Adipocyte (in vitro differentiated cells): ENCODE results near the gene HIBADH.
A peak's percentile ranks its signal among the peaks of the same experiment; 100 is the strongest.

Source experiments
- DNase-seq: peaks from one replicate; pipeline ENCODE4 v3.0.0-alpha.2; 2015; ENCODE audit warnings: low read depth
- H3K27me3 ChIP-seq: replicated peaks from 2 replicates; pipeline ENCODE4 v1.7.0; 2013; ENCODE audit warnings: mild to moderate bottlenecking, low read length, moderate library complexity; ENCODE audit not compliant: control insufficient read depth, insufficient read depth
- H3K36me3 ChIP-seq: 2 replicates; pipeline ENCODE4 v1.7.0; 2013; ENCODE audit warnings: low read length, mild to moderate bottlenecking, moderate library complexity; ENCODE audit not compliant: control insufficient read depth, insufficient read depth, severe bottlenecking
- H3K4me1 ChIP-seq: 2 replicates; pipeline ENCODE4 v1.7.0; 2013; ENCODE audit warnings: mild to moderate bottlenecking, low read length, moderate library complexity; ENCODE audit not compliant: control insufficient read depth, insufficient read depth
- H3K4me3 ChIP-seq: 2 replicates; pipeline ENCODE4 v1.7.0; 2013; ENCODE audit warnings: mild to moderate bottlenecking, low read length, moderate library complexity
- H3K9ac ChIP-seq: 2 replicates; pipeline ENCODE4 v1.7.0; 2013; ENCODE audit warnings: mild to moderate bottlenecking, low read length, moderate library complexity
- H3K9me3 ChIP-seq: 2 replicates; pipeline ENCODE4 v1.7.0; 2013; ENCODE audit warnings: mild to moderate bottlenecking, low read length, moderate library complexity; ENCODE audit not compliant: control insufficient read depth

HIBADH gene

DNA sequence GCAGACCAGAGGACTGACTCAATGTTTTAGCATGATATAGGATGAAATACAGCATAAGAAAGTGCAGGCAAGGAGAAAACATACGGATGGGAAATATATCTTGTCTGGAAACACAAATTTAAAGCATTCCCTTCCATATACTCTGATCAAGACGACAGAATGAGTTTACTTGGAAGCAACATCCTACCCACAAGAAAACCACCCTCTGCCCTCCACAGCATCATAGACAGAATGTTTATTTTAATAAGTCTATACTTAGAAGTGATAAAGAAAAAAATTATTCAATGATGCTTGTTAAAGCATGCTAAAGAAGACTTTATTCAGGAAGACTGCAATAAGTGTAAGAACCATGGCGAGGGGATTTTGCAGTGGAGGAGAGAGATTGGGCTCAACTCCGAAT lies 32.4 kb upstream of the HIBADH start:
- no peak overlapping the region for H3K9ac ChIP-seq
- no peaks in the 10 kb centered on the region for H3K27me3 ChIP-seq
- H3K4me1 ChIP-seq: peaks cover 14% of the 10 kb centered on the region
- no peaks in the 10 kb centered on the region for H3K9me3 ChIP-seq
- no peak for DNase-seq
- no peaks in the 10 kb centered on the region for H3K36me3 ChIP-seq
- H3K4me3 ChIP-seq: no peak overlapping the region

GRCh38 chr7:27693794-27694193 lies 31.1 kb upstream of the HIBADH start:
- Histone ChIP-seq H3K27me3 (no peaks in the 10 kb centered on the region), H3K4me3 (no peak overlapping the region), H3K4me1 (peaks cover 23% of the 10 kb centered on the region), H3K9ac (no peak overlapping the region), H3K36me3 (no peaks in the 10 kb centered on the region), H3K9me3 (no peaks in the 10 kb centered on the region)
- DNase-seq: no peak

GRCh38 chr7:27690649-27691048 lies 28.0 kb upstream of the HIBADH start:
- Histone ChIP-seq H3K4me3 (no peak overlapping the region), H3K36me3 (no peaks in the 10 kb centered on the region), H3K9me3 (peaks cover 11% of the 10 kb centered on the region), H3K27me3 (no peaks in the 10 kb centered on the region), H3K4me1 (peaks cover 18% of the 10 kb centered on the region), H3K9ac (no peak overlapping the region)
- DNase-seq: peak; percentile 32

- H3K4me3 ChIP-seq: no peak overlapping the region
- peaks cover 11% of the 10 kb centered on the region for H3K9me3 ChIP-seq
- no peaks in the 10 kb centered on the region for H3K27me3 ChIP-seq
- peak; percentile 48 for DNase-seq
- H3K36me3 ChIP-seq: no peaks in the 10 kb centered on the region
- peaks cover 18% of the 10 kb centered on the region for H3K4me1 ChIP-seq
- no peak overlapping the region for H3K9ac ChIP-seq
These were observed 27.0 kb upstream of the HIBADH start for GRCh38 chr7:27689591-27690164.

- H3K36me3 ChIP-seq: no peaks in the 10 kb centered on the region
- peak; percentile 35 for DNase-seq
- H3K9ac ChIP-seq: no peak overlapping the region
- H3K9me3 ChIP-seq: peaks cover 11% of the 10 kb centered on the region
- H3K27me3 ChIP-seq: no peaks in the 10 kb centered on the region
- H3K4me1 ChIP-seq: peaks cover 17% of the 10 kb centered on the region
- no peak overlapping the region for H3K4me3 ChIP-seq
These were observed 26.5 kb upstream of the HIBADH start for GRCh38 chr7:27689150-27689549.

DNA sequence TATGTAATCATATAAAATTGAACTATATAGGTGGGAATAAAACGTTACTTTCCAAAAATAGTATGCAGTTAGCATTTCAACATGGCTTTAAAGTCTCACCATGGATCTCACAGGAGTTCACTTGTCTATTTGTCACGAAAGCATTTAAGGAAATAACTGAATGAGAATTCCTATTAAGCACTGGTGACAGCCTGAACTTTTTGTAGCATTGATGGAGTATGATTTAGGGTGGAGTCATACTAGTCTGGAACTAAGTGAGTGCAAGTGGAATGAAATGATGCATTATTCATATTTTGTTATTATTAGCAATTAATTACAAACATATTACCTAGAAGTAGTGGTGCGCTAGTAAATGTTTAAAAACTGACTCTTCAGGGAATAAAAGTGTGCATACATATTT lies 26.0 kb upstream of the HIBADH start:
- H3K4me1 ChIP-seq: peaks cover 12% of the 10 kb centered on the region
- peaks cover 11% of the 10 kb centered on the region for H3K9me3 ChIP-seq
- no peaks in the 10 kb centered on the region for H3K36me3 ChIP-seq
- H3K9ac ChIP-seq: no peak overlapping the region
- no peak for DNase-seq
- H3K4me3 ChIP-seq: no peak overlapping the region
- H3K27me3 ChIP-seq: no peaks in the 10 kb centered on the region

DNA sequence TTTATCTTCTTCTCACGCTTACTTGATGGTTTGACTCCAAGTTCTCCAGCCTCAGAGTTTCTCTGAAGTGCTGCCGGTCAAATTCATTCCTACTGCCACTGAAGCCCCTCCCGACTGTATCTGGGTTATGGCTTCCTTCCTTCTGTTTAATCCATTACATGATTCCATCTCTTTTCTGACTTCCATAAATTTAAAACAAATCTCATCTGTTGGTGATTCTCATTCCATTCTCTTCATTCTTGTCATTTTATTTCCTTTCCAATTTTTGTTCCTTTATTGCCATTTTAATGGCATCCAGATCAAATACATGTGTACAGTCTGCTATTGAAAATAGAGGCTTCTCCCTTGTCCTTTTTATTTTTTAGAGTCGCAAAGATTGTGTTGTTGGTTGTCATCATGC lies 25.4 kb upstream of the HIBADH start:
- Histone ChIP-seq H3K4me1 (peaks cover 9% of the 10 kb centered on the region), H3K9me3 (peaks cover 11% of the 10 kb centered on the region), H3K4me3 (no peak overlapping the region)

DNA sequence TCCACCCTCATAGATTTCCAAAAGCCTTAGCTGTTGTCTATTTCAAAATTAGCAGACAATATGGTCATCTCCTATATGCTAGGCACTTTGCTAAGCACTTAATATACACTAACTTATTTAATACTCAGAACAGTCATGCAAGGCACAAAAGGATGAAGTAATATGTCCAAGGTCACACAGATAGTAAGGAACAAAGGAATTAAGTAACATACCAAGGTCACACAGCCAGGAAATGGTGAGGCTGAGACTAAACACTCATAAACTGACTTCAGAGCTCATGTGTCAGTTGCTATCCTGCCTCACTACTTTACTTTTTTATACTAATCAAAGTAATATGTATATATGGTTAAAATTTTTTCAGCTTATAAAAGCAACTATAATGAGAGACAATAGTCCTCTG lies 23.6 kb upstream of the HIBADH start:
- H3K27me3 ChIP-seq: no peaks in the 10 kb centered on the region
- DNase-seq: no peak
- H3K9me3 ChIP-seq: peaks cover 11% of the 10 kb centered on the region
- peaks cover 9% of the 10 kb centered on the region for H3K4me1 ChIP-seq
- no peaks in the 10 kb centered on the region for H3K36me3 ChIP-seq
- no peak overlapping the region for H3K4me3 ChIP-seq
- no peak overlapping the region for H3K9ac ChIP-seq

More for the DNA sequence above, 25.4 kb upstream of the HIBADH start:
- no peaks in the 10 kb centered on the region for H3K36me3 ChIP-seq
- no peak for DNase-seq
- H3K27me3 ChIP-seq: no peaks in the 10 kb centered on the region
- no peak overlapping the region for H3K9ac ChIP-seq

DNA sequence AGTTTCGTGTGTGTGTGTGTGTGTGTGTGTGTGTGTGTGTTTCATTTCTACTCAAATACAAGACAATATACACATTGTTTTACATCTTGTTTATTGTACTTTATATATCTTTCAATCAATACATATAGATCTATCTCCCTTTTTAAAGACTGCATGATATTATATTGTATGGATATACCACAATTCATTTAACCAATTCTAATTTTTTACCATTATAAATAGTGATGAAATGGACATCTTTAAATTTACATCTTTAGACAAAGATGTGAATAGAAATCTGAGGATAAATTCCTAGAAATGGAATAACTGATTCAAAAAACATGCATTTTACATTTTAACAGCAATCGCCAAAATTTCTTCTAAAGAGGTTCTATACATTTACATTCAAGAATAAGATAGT lies 23.2 kb upstream of the HIBADH start:
- Histone ChIP-seq H3K4me1 (peaks cover 10% of the 10 kb centered on the region), H3K27me3 (no peaks in the 10 kb centered on the region), H3K9me3 (peaks cover 11% of the 10 kb centered on the region), H3K4me3 (no peak overlapping the region), H3K9ac (no peak overlapping the region), H3K36me3 (no peaks in the 10 kb centered on the region)
- DNase-seq: no peak

DNA sequence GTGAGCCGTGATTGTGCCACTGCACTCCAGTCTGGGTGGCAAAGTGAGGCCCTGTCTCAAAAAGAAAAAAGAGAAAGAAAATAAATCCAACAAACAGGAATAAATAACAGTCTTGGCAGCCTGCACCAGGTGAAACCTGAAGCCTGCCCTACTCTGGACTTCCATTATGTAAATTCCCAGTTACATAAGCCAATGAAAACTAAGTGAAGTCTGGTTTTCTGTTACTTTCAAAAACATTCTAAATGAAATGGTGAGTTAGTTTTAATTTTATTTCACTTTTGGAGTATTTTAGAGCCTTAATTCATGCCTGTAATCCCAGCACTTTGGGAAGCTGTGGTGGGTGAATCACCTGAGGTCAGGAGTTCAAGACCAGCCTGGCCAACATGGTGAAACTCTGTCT lies 22.5 kb upstream of the HIBADH start:
- Histone ChIP-seq H3K4me1 (peaks cover 16% of the 10 kb centered on the region), H3K9ac (no peak overlapping the region), H3K27me3 (no peaks in the 10 kb centered on the region), H3K36me3 (no peaks in the 10 kb centered on the region), H3K9me3 (peaks cover 11% of the 10 kb centered on the region), H3K4me3 (no peak overlapping the region)
- DNase-seq: no peak

DNA sequence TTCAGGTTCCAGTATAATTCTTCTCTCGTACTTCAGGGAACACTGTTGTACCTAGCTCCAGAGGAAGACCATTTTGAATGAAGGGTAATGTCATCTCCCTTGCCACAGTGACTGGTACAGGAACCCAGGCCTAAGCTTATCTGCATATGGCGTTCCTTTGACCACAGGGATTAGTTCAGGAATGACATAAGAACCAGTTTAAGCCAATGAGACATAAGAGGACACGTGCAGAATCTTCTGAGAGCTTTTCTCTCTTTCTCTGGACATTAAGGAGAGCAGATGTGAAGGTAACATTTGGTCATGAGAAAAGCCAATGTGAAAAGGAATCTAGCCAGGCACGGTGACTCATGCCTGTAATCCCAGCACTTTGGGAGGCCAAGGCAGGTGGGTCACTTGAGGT lies 21.8 kb upstream of the HIBADH start:
- no peak for DNase-seq
- H3K9ac ChIP-seq: no peak overlapping the region
- H3K36me3 ChIP-seq: no peaks in the 10 kb centered on the region
- no peak overlapping the region for H3K4me3 ChIP-seq
- H3K4me1 ChIP-seq: peaks cover 13% of the 10 kb centered on the region
- peaks cover 11% of the 10 kb centered on the region for H3K9me3 ChIP-seq
- H3K27me3 ChIP-seq: no peaks in the 10 kb centered on the region

GRCh38 chr7:27680610-27681009 lies 17.9 kb upstream of the HIBADH start:
- Histone ChIP-seq H3K9me3 (no peaks in the 10 kb centered on the region), H3K36me3 (no peaks in the 10 kb centered on the region), H3K4me1 (peaks cover 19% of the 10 kb centered on the region), H3K9ac (no peak overlapping the region), H3K4me3 (no peak overlapping the region), H3K27me3 (no peaks in the 10 kb centered on the region)
- DNase-seq: no peak
